ENCODE results near the gene SH3RF2. TPM values are rescaled to one million over a fixed set of nuclear protein-coding genes. Genes with fewer than 3 reads are reported as not detected.
A peak's percentile ranks its signal among the peaks of the same experiment; 100 is the strongest.
"Not testable (repeated sequence)": the region's sequence is repeated elsewhere in the genome, so short reads cannot be mapped to it uniquely, and the experiment has no call there.

The SH3RF2 gene
- total and polyA plus RNA-seq, 2 experiments from 2014 or later, result 38.3 to 43.1 TPM

DNA sequence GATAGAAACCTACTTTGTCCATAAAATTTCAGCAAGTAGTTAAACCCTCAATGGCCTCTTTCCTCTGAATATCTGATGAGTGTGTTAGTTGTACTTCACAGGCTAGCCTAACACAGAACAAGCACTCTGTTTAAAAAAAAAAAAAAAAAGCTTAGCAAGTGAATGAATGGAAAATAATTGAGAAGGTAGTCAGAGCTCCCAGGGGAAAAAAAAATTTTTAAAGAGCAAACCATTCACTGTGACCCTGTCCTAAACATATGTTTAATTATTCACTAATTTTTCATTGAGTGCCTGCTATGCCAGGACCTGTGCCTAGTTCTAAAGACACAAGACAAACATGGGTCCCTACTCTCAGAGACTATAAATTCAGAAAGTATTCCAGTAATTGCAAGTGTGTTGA is 69.3 kb downstream of the SH3RF2 start:
- H3K36me3 ChIP-seq, result peaks cover 9% of the 10 kb centered on the region
- no peak overlapping the region for H3K27ac ChIP-seq
- peaks cover 17% of the 10 kb centered on the region for H3K4me1 ChIP-seq (ENCODE audit: low read depth)
- DNase-seq (ENCODE audit: low read depth in 1 of 2, low spot score in 1 of 2), result no peak
- TF ChIP-seq, protein P1, sequence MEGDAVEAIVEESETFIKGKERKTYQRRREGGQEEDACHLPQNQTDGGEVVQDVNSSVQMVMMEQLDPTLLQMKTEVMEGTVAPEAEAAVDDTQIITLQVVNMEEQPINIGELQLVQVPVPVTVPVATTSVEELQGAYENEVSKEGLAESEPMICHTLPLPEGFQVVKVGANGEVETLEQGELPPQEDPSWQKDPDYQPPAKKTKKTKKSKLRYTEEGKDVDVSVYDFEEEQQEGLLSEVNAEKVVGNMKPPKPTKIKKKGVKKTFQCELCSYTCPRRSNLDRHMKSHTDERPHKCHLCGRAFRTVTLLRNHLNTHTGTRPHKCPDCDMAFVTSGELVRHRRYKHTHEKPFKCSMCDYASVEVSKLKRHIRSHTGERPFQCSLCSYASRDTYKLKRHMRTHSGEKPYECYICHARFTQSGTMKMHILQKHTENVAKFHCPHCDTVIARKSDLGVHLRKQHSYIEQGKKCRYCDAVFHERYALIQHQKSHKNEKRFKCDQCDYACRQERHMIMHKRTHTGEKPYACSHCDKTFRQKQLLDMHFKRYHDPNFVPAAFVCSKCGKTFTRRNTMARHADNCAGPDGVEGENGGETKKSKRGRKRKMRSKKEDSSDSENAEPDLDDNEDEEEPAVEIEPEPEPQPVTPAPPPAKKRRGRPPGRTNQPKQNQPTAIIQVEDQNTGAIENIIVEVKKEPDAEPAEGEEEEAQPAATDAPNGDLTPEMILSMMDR (IDR thresholded peaks at IDR 0.05; ENCODE audit: low read depth, low read length), result no peak
- no peaks in the 10 kb centered on the region for H3K9me3 ChIP-seq (ENCODE audit: low read depth)
- no peak overlapping the region for H3K4me3 ChIP-seq
- H3K27me3 ChIP-seq, result no peaks in the 10 kb centered on the region

DNA sequence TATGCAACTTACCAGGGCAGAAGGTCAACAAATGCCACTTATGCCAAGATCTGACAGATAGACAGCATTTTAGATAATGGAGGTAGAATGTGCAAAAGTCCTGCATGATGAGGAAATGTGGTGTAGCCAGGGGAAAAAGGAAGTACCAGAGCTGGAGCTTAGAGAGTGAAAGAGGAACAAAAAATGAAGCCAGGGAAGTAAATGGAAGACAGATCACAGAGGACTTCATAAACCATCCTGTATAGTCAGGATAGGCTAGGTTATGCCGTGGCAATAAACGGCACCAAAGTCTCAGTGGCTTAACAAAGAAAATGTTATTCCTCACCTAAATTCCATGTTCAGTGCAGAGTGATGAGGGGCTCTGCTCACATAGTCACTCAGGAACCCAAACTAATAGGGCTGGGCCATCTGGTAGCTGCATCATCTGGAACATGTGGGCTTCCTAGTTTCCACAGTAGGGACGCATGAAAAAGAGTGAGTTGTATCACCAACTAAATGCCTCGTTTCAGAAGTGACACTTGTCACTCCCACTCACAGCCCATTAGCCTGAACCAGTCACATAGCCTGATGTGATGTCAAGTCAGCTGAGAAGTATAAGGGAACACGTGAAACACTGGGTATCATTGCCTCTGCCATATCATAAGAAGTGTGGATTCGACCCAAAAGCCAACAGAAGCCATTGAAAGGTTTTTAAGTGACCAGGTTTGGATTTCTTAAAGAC is 70.3 kb downstream of the SH3RF2 start:
- Histone ChIP-seq H3K36me3 (peaks cover under 1% of the 10 kb centered on the region), H3K27me3 (no peaks in the 10 kb centered on the region), H3K4me1 (ENCODE audit: low read depth) (peaks cover 17% of the 10 kb centered on the region), H3K27ac (no peak overlapping the region), H3K9me3 (ENCODE audit: low read depth) (no peaks in the 10 kb centered on the region), H3K4me3 (no peak overlapping the region)
- TF ChIP-seq, protein P1 (IDR thresholded peaks at IDR 0.05; ENCODE audit: low read depth, low read length), result no peak
- no peak for DNase-seq (ENCODE audit: low read depth in 1 of 2, low spot score in 1 of 2)

- Histone ChIP-seq H3K36me3 (no peaks in the 10 kb centered on the region), H3K9me3 (ENCODE audit: low read depth) (no peaks in the 10 kb centered on the region), H3K4me1 (ENCODE audit: low read depth) (peaks cover 17% of the 10 kb centered on the region), H3K4me3 (no peak overlapping the region), H3K27me3 (no peaks in the 10 kb centered on the region), H3K27ac (no peak overlapping the region)
- TF ChIP-seq, protein P1 (IDR thresholded peaks at IDR 0.05; ENCODE audit: low read depth, low read length), result peak; percentile 7
- no peak for DNase-seq (ENCODE audit: low read depth in 1 of 2, low spot score in 1 of 2)
Measured at GRCh38 chr5:146007270-146007669, 70.9 kb downstream of the SH3RF2 start.

DNA sequence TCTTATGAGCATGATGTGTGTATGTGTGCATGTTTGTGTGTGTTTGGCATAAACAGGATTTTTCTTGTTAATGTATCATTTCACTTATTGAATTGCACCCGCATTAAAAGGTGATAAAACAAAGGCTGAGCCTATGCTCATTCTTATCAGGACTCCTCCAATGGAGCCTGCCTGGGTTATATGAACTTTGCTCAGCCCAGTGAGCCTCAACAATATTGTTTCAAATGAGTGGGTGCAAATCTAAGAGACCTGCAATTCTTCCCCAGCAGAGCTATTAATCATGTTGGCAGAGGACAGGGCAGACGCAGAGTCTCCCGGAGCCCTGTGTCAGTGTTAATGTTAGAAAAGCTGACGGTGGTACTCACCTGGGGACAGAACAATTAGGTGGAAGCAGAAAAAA is 71.6 kb downstream of the SH3RF2 start:
- Histone ChIP-seq H3K36me3 (no peaks in the 10 kb centered on the region), H3K4me1 (ENCODE audit: low read depth) (peaks cover 17% of the 10 kb centered on the region), H3K4me3 (no peak overlapping the region), H3K27me3 (no peaks in the 10 kb centered on the region), H3K9me3 (ENCODE audit: low read depth) (no peaks in the 10 kb centered on the region), H3K27ac (no peak overlapping the region)
- DNase-seq (ENCODE audit: low read depth in 1 of 2, low spot score in 1 of 2), result no peak
- TF ChIP-seq, protein P1 (IDR thresholded peaks at IDR 0.05; ENCODE audit: low read depth, low read length), result no peak

DNA sequence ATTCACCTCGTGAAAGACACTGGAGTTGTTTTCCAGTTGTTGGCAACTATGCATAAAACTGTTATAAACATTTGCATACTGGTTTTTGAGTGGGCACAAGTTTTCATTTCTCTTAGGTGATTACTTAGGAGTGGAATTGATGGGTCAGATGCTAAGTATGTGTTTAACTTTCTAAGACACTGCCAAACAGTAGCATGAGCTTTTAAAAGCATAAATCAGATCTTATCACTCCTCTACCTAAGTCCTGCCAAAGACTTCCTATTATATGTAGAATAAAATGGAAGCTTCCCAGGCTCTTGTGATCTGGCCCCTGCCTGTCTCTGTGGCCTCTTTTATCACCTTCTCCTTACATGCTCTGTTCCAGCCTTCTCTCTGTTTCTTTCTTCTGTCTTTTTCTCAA is 72.6 kb downstream of the SH3RF2 start:
- TF ChIP-seq, protein P1 (IDR thresholded peaks at IDR 0.05; ENCODE audit: low read depth, low read length), result no peak
- DNase-seq (ENCODE audit: low read depth in 1 of 2, low spot score in 1 of 2), result no peak

DNA sequence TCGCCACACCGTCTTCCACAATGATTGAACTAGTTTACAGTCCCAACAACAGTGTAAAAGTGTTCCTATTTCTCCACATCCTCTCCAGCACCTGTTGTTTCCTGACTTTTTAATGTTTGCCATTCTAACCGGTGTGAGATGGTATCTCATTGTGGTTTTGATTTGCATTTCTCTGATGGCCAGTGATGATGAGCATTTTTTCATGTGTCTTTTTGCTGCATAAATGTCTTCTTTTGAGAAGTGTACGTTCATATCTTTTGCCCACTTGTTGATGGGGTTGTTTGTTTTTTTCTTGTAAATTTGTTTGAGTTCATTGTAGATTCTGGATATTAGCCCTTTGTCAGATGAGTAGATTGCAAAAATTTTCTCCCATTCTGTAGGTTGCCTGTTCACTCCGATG is 74.1 kb downstream of the SH3RF2 start:
- H3K27me3 ChIP-seq; H3K4me1 ChIP-seq (ENCODE audit: low read depth); H3K9me3 ChIP-seq (ENCODE audit: low read depth); DNase-seq (ENCODE audit: low read depth in 1 of 2, low spot score in 1 of 2); H3K27ac ChIP-seq; H3K36me3 ChIP-seq; H3K4me3 ChIP-seq: not testable (repeated sequence)

More for the DNA sequence above, 72.6 kb downstream of the SH3RF2 start:
- Histone ChIP-seq H3K9me3 (ENCODE audit: low read depth) (no peaks in the 10 kb centered on the region), H3K36me3 (no peaks in the 10 kb centered on the region), H3K4me3 (no peak overlapping the region), H3K27me3 (no peaks in the 10 kb centered on the region), H3K27ac (no peak overlapping the region), H3K4me1 (ENCODE audit: low read depth) (peaks cover 12% of the 10 kb centered on the region)
